Measurements from ENCODE around the gene UNC79. TPM values are rescaled to one million over a fixed set of nuclear protein-coding genes. Genes with fewer than 3 reads are reported as not detected.
A peak's percentile ranks its signal among the peaks of the same experiment; 100 is the strongest.

The UNC79 gene
- total RNA-seq, 4 donors from 2014 or later: 0.13 to 0.16 (median 0.15) TPM; not detected in 1

DNA sequence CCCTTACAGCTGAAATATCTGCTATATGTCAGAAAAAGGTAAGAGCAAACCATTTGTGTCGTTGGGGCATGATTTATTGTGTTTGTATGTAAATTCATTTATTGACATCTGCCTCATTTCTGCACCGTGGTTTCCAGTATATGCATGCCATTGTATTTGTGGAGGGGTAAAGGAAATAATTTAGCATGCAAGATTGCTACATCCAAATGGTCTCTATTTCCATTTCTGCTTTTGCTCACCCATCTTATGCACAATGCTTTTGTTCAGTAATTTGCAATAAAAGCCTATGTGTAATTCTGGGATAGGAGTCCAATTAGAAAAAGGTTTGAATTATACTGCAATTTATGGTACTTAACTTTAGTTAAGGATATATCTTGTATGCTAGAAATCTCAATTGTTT lies 101.8 kb downstream of the UNC79 start:
- no peaks in the 10 kb centered on the region for H3K36me3 ChIP-seq
- no peak for ATAC-seq
- WGBS, 2 donors (ENCODE audit: low coverage in 1 of 2): 58 to 70% methylated on average over 2 of the region's 2 CpGs
- H3K4me3 ChIP-seq: no peak overlapping the region
- TF ChIP-seq POLR2A (IDR thresholded peaks at IDR 0.05): no peak
- TF ChIP-seq, protein P1, sequence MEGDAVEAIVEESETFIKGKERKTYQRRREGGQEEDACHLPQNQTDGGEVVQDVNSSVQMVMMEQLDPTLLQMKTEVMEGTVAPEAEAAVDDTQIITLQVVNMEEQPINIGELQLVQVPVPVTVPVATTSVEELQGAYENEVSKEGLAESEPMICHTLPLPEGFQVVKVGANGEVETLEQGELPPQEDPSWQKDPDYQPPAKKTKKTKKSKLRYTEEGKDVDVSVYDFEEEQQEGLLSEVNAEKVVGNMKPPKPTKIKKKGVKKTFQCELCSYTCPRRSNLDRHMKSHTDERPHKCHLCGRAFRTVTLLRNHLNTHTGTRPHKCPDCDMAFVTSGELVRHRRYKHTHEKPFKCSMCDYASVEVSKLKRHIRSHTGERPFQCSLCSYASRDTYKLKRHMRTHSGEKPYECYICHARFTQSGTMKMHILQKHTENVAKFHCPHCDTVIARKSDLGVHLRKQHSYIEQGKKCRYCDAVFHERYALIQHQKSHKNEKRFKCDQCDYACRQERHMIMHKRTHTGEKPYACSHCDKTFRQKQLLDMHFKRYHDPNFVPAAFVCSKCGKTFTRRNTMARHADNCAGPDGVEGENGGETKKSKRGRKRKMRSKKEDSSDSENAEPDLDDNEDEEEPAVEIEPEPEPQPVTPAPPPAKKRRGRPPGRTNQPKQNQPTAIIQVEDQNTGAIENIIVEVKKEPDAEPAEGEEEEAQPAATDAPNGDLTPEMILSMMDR (IDR thresholded peaks at IDR 0.05): no peak
- TF ChIP-seq EP300 (IDR thresholded peaks at IDR 0.05): no peak
- TF ChIP-seq POLR2AphosphoS5 (IDR thresholded peaks at IDR 0.05): no peak
- H3K27me3 ChIP-seq: no peaks in the 10 kb centered on the region
- no peak overlapping the region for H3K27ac ChIP-seq
- no peaks in the 10 kb centered on the region for H3K4me1 ChIP-seq
- no peaks in the 10 kb centered on the region for H3K9me3 ChIP-seq

DNA sequence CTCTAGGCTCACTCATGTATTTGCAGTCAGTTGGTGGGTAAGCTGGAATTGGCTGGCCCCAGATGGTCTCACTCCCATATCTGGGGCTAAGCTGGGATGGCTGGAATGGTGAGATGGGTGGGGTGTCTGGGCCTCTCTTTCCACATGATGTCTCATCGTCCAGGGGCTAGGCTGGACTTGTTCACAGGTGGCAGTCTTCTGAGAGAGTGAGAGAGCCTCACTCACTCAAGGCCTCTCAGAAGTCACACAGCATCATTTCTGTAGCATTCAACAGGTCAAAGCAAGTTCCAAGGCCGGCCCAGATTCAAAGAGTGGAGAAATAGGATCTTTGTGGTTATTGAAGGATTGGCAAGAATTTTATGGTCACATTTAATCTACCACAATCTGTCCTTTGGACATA lies 102.7 kb downstream of the UNC79 start:
- no peaks in the 10 kb centered on the region for H3K27me3 ChIP-seq
- H3K36me3 ChIP-seq: no peaks in the 10 kb centered on the region
- no peak for ATAC-seq
- no peaks in the 10 kb centered on the region for H3K4me1 ChIP-seq
- H3K9me3 ChIP-seq: no peaks in the 10 kb centered on the region
- no peak for TF ChIP-seq POLR2A (IDR thresholded peaks at IDR 0.05)
- no peak for TF ChIP-seq EP300 (IDR thresholded peaks at IDR 0.05)
- TF ChIP-seq, protein P1 (IDR thresholded peaks at IDR 0.05): no peak
- no peak for TF ChIP-seq POLR2AphosphoS5 (IDR thresholded peaks at IDR 0.05)
- H3K4me3 ChIP-seq: no peak overlapping the region
- H3K27ac ChIP-seq: no peak overlapping the region
- WGBS, 2 donors (ENCODE audit: low coverage in 1 of 2): 70 to 86% methylated on average over 2 of the region's 2 CpGs

DNA sequence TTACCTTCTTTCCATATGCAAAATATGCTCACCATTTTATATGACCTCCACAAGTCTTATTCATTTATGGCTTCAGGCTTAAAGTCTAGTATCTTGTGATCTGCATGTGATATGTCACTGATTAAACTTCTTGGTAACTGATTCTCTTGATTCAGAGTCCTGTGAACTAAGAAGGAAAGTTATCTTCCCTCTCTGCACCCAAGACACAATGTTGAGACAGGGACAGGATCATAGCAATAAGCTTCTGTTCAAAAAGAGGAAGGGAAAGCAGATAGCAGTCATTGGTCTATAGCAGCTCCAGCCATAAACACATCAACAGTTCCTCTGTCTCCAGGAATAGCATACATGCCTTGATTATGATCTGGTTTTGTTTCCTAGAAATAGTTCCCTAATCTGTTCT lies 103.1 kb downstream of the UNC79 start:
- no peaks in the 10 kb centered on the region for H3K27me3 ChIP-seq
- no peaks in the 10 kb centered on the region for H3K36me3 ChIP-seq
- no peak overlapping the region for H3K4me3 ChIP-seq
- TF ChIP-seq POLR2AphosphoS5 (IDR thresholded peaks at IDR 0.05) (no peak), POLR2A (IDR thresholded peaks at IDR 0.05) (no peak), EP300 (IDR thresholded peaks at IDR 0.05) (no peak)
- TF ChIP-seq, protein P1 (IDR thresholded peaks at IDR 0.05): no peak
- peak; percentile 65 for ATAC-seq
- no peak overlapping the region for H3K27ac ChIP-seq
- no peaks in the 10 kb centered on the region for H3K4me1 ChIP-seq
- no peaks in the 10 kb centered on the region for H3K9me3 ChIP-seq

DNA sequence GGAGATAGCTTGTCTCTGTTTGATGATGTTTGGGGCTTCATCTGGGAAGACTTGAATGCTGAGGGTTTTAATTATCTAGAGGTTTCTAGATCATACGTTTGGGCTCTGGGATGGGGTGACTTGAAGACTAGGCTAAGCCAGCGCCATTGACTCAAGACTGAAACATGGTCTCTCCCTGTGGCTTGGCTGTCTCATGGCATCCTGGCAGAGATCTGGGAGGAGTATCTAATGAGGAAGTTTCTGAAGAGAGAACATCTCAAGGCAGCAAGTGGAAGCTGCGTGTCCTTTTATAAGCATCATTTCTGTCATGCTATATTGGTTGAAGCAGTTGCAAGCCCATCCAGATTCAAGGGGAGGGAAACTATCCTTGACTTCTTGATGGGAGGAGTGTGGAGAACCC lies 104.8 kb downstream of the UNC79 start:
- H3K27ac ChIP-seq: no peak overlapping the region
- 67 to 75% methylated on average over 2 of the region's 3 CpGs for WGBS, 2 donors (ENCODE audit: low coverage in 1 of 2)
- no peak for ATAC-seq
- no peaks in the 10 kb centered on the region for H3K9me3 ChIP-seq
- TF ChIP-seq EP300 (IDR thresholded peaks at IDR 0.05) (no peak), POLR2A (IDR thresholded peaks at IDR 0.05) (no peak), POLR2AphosphoS5 (IDR thresholded peaks at IDR 0.05) (no peak)
- TF ChIP-seq, protein P1 (IDR thresholded peaks at IDR 0.05): no peak
- no peaks in the 10 kb centered on the region for H3K36me3 ChIP-seq
- H3K4me3 ChIP-seq: no peak overlapping the region
- no peaks in the 10 kb centered on the region for H3K4me1 ChIP-seq
- H3K27me3 ChIP-seq: no peaks in the 10 kb centered on the region

DNA sequence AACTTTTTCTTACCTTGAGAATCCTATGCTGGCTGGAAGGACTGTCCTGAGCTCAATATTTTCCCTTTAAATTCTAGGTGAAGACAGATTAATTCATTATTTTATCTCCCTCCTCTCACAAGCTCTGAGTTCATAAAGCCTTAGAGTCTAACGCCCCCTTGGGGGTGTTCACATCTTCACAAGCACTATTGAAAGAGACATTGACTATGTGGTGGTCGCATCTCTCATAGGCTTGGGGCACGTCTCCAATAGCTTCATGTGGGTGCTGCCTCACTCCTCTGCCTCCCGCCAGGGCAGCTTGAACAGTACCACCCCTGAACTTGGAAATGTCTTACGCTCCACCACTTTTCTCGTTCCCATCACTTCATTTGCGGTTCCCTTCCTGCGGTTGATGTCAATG lies 106.2 kb downstream of the UNC79 start:
- ATAC-seq: no peak
- Histone ChIP-seq H3K9me3 (no peaks in the 10 kb centered on the region), H3K4me1 (no peaks in the 10 kb centered on the region), H3K27me3 (no peaks in the 10 kb centered on the region), H3K27ac (no peak overlapping the region), H3K36me3 (no peaks in the 10 kb centered on the region), H3K4me3 (no peak overlapping the region)
- TF ChIP-seq, protein P1 (IDR thresholded peaks at IDR 0.05): no peak
- TF ChIP-seq POLR2AphosphoS5 (IDR thresholded peaks at IDR 0.05): no peak
- no peak for TF ChIP-seq POLR2A (IDR thresholded peaks at IDR 0.05)
- TF ChIP-seq EP300 (IDR thresholded peaks at IDR 0.05): no peak
- 58% methylated on average over 6 of the region's 8 CpGs; no CpG with 5 or more reads in 1 of the 2 donors for WGBS, 2 donors (ENCODE audit: low coverage in 1 of 2)
